ENCODE data around the gene NDC80.

NDC80 gene

GRCh38 chr18:2564373-2564772, 7.0 kb upstream of the NDC80 start:
- DNase-seq, result no peak

- DNase-seq, result no peak
Observed at GRCh38 chr18:2568129-2568528, 3.2 kb upstream of the NDC80 start.

- DNase-seq, result no peak
Observed at GRCh38 chr18:2568605-2569004, 2.8 kb upstream of the NDC80 start.

- DNase-seq, result no peak
Observed at GRCh38 chr18:2569338-2570207, 1.8 kb upstream of the NDC80 start.

- DNase-seq, result peak; percentile 86
Observed at GRCh38 chr18:2570772-2571199, 571 bp upstream of the NDC80 start.

GRCh38 chr18:2572171-2572569, 813 bp downstream of the NDC80 start:
- DNase-seq, result no peak

GRCh38 chr18:2572892-2573291, 1.5 kb downstream of the NDC80 start:
- no peak for DNase-seq

GRCh38 chr18:2573408-2573807, 2.1 kb downstream of the NDC80 start:
- no peak for DNase-seq

GRCh38 chr18:2587788-2588187, 16.4 kb downstream of the NDC80 start:
- DNase-seq, result no peak

- no peak for DNase-seq
Observed at GRCh38 chr18:2588666-2589344, 17.4 kb downstream of the NDC80 start.

GRCh38 chr18:2589345-2590068, 18.1 kb downstream of the NDC80 start:
- no peak for DNase-seq

- no peak for DNase-seq
Observed at GRCh38 chr18:2590303-2590702, 18.9 kb downstream of the NDC80 start.

- no peak for DNase-seq
Observed at GRCh38 chr18:2597639-2598038, 26.3 kb downstream of the NDC80 start.

- DNase-seq, result no peak
Observed at GRCh38 chr18:2602844-2603243, 31.5 kb downstream of the NDC80 start.

GRCh38 chr18:2606335-2606734, 35.0 kb downstream of the NDC80 start:
- no peak for DNase-seq

- DNase-seq, result no peak
Observed at GRCh38 chr18:2609604-2610003, 38.2 kb downstream of the NDC80 start.

GRCh38 chr18:2610549-2610948, 39.2 kb downstream of the NDC80 start:
- no peak for DNase-seq

GRCh38 chr18:2612996-2613395, 41.6 kb downstream of the NDC80 start:
- no peak for DNase-seq

GRCh38 chr18:2617401-2617998, 46.1 kb downstream of the NDC80 start:
- DNase-seq, result no peak

- no peak for DNase-seq
Observed at GRCh38 chr18:2618009-2618408, 46.7 kb downstream of the NDC80 start.

GRCh38 chr18:2625217-2625616, 53.9 kb downstream of the NDC80 start:
- no peak for DNase-seq

- peak; percentile 58 for DNase-seq
Observed at GRCh38 chr18:2627821-2628276, 56.5 kb downstream of the NDC80 start.

GRCh38 chr18:2629003-2629402, 57.6 kb downstream of the NDC80 start:
- no peak for DNase-seq

All from islet precursor cell (in vitro differentiated cells).